HCT116 (cell line): ENCODE measurements around the gene ATP8B3. TPM values are rescaled to one million over a fixed set of nuclear protein-coding genes. Genes with fewer than 3 reads are reported as not detected.

Source experiments
- ATAC-seq: fragments of 200-7000 bp; cut with Tn5 transposase; 2 replicates; pipeline ENCODE4 v1.9.1; 2020; ENCODE audit warnings: mild to moderate bottlenecking, moderate library complexity
- BruUV-seq: library from RNA; stranded (reverse); fragments of 400-500 nt; replicated peaks from 2 replicates; lab custom pipeline; 2021; lab: Mats Ljungman, UMichigan
- CTCF ChIA-PET: fragments of 300-600 bp; sonication (Branson Sonifier 250); formaldehyde crosslinking; loops from one replicate; lab custom pipeline; 2021; ENCODE audit warnings: antibody characterized with exemption; lab: Charles Lee
- POLR2A ChIA-PET: fragments of 300-600, 350-600 bp; sonication (Branson Sonifier 250); formaldehyde crosslinking; loops from one replicate; lab custom pipeline; 2021; ENCODE audit warnings: antibody characterized with exemption; lab: Charles Lee
- RAD21 ChIA-PET, 2 experiments: fragments of 300-600 bp; sonication (Branson Sonifier 250); formaldehyde crosslinking; loops; one replicate each; lab custom pipeline; 2023; ENCODE audit warnings: low total read pairs in 2 of 2; ENCODE audit not compliant: uncharacterized antibody in 2 of 2, unreplicated experiment in 2 of 2, low non-redundant PET in 1 of 2; lab: Charles Lee
- DNase-seq: peaks from one replicate; pipeline ENCODE4 v3.0.0-alpha.2; 2010; ENCODE audit warnings: low read depth, low spot score
- H2AFZ ChIP-seq: fragments of 200-600 bp; shearing (Covaris generic), sonication (generic); 2 replicates; pipeline ENCODE4 v1.6.1; 2017; ENCODE audit warnings: low read depth, mixed run types, mixed read lengths, antibody characterized with exemption, low read length; ENCODE audit not compliant: poor library complexity, severe bottlenecking
- H3K27ac ChIP-seq: 2 replicates; pipeline ENCODE4 v1.5.1; 2012; ENCODE audit warnings: low read depth, low read length
- H3K27me3 ChIP-seq: fragments of 200-600 bp; sonication (generic); 2 replicates; pipeline ENCODE4 v1.6.1; 2016; ENCODE audit warnings: mixed run types, low read length, mixed read lengths; ENCODE audit not compliant: insufficient read depth
- H3K36me3 ChIP-seq, 2 experiments: fragments of 200-500 bp in 1 of 2; fragments of 200-600 bp in 1 of 2; sonication (Bioruptor generic) in 1 of 2; sonication (generic) in 1 of 2; 2 replicates each; pipeline versions ENCODE4 v1.5.1 to v1.6.1; 2014 to 2016; ENCODE audit warnings: low read length in 2 of 2, inconsistent platforms in 1 of 2, mixed read lengths in 1 of 2, mixed run types in 1 of 2; ENCODE audit not compliant: insufficient read depth in 2 of 2, control insufficient read depth in 1 of 2
- H3K4me1 ChIP-seq, 2 experiments: fragments of 200-600 bp in 1 of 2; sonication (generic) in 1 of 2; 2 replicates each; pipeline versions ENCODE4 v1.5.1 to v1.6.1; 2012 to 2017; ENCODE audit warnings: low read length in 2 of 2, inconsistent platforms in 1 of 2, mild to moderate bottlenecking in 1 of 2, mixed read lengths in 1 of 2, mixed run types in 1 of 2, moderate library complexity in 1 of 2; ENCODE audit not compliant: insufficient read depth in 2 of 2, control insufficient read depth in 1 of 2
- H3K4me2 ChIP-seq: fragments of 200-600 bp; sonication (generic); 2 replicates; pipeline ENCODE4 v1.6.1; 2017; ENCODE audit warnings: mixed run types, low read length, mixed read lengths
- H3K4me3 ChIP-seq, 2 experiments: fragments of 200-600 bp in 1 of 2; sonication (generic) in 1 of 2; replicated peaks in 1 of 2; 2 replicates each; pipeline ENCODE4 v1.5.1; 2011 to 2016; ENCODE audit warnings: low read length in 2 of 2, control low read depth in 1 of 2, low read depth in 1 of 2, mild to moderate bottlenecking in 1 of 2, mixed read lengths in 1 of 2, mixed run types in 1 of 2
- H3K79me2 ChIP-seq: fragments of 200-600 bp; sonication (generic); 2 replicates; pipeline ENCODE4 v1.6.1; 2017; ENCODE audit warnings: mild to moderate bottlenecking, mixed run types, low read length, moderate library complexity, mixed read lengths; ENCODE audit not compliant: insufficient read depth
- H3K9ac ChIP-seq: fragments of 200-600 bp; sonication (generic); 2 replicates; pipeline ENCODE4 v1.6.1; 2016; ENCODE audit warnings: low read length, mixed read lengths
- H3K9me2 ChIP-seq: fragments of 200-600 bp; sonication (generic), shearing (Covaris generic); 2 replicates; pipeline ENCODE4 v1.6.1; 2017; ENCODE audit warnings: mixed run types, mild to moderate bottlenecking, moderate library complexity; ENCODE audit not compliant: insufficient read depth
- H3K9me3 ChIP-seq, 2 experiments: fragments of 200-500 bp in 1 of 2; fragments of 200-600 bp in 1 of 2; sonication (Bioruptor generic) in 1 of 2; sonication (generic) in 1 of 2; 2 replicates each; pipeline ENCODE4 v1.6.1; 2014 to 2017; ENCODE audit warnings: low read length in 2 of 2, mixed read lengths in 2 of 2, inconsistent platforms in 1 of 2, low read depth in 1 of 2, mild to moderate bottlenecking in 1 of 2, mixed run types in 1 of 2, moderate library complexity in 1 of 2; ENCODE audit not compliant: control insufficient read depth in 1 of 2, insufficient read depth in 1 of 2
- H4K20me1 ChIP-seq: fragments of 200-600 bp; sonication (generic), shearing (Covaris generic); 2 replicates; pipeline ENCODE4 v1.6.1; 2017; ENCODE audit warnings: mixed run types, mild to moderate bottlenecking, moderate library complexity; ENCODE audit not compliant: insufficient read depth
- CBX3 ChIP-seq: IDR thresholded peaks from 2 replicates; pipeline ENCODE4 v1.6.1; 2012; ENCODE audit warnings: low read depth
- CEBPB ChIP-seq: IDR thresholded peaks from 2 replicates; pipeline ENCODE4 v1.6.1; 2012; ENCODE audit warnings: low read depth
- ELF1 ChIP-seq: IDR thresholded peaks from 2 replicates; pipeline ENCODE4 v1.6.1; 2012; ENCODE audit warnings: low read depth, borderline replicate concordance
- EZH2 ChIP-seq: fragments of 200-600 bp; sonication (generic); IDR thresholded peaks from 2 replicates; pipeline ENCODE4 v1.6.1; 2017; ENCODE audit warnings: antibody characterized with exemption, mixed run types
- EZH2phosphoT487 ChIP-seq: fragments of 200-600 bp; IDR thresholded peaks from 2 replicates; pipeline ENCODE4 v1.6.1; 2018; ENCODE audit warnings: antibody characterized with exemption, borderline replicate concordance
- FOSL1 ChIP-seq: IDR thresholded peaks from 2 replicates; pipeline ENCODE4 v1.6.1; 2012; ENCODE audit warnings: low read depth
- JUND ChIP-seq: IDR thresholded peaks from 2 replicates; pipeline ENCODE4 v1.6.1; 2012
- MAX ChIP-seq: IDR thresholded peaks from 2 replicates; pipeline ENCODE4 v1.6.1; 2012
- POLR2A ChIP-seq: IDR thresholded peaks from 2 replicates; pipeline ENCODE4 v1.7.0; 2011; ENCODE audit warnings: borderline replicate concordance; ENCODE audit not compliant: insufficient read depth, insufficient read length; ENCODE audit errors: extremely low read depth
- RAD21 ChIP-seq: IDR thresholded peaks from 2 replicates; pipeline ENCODE4 v1.6.1; 2012; ENCODE audit warnings: low read depth, mild to moderate bottlenecking
- REST ChIP-seq: IDR thresholded peaks from 2 replicates; pipeline ENCODE4 v1.6.1; 2012; ENCODE audit warnings: low read depth
- SIN3A ChIP-seq: IDR thresholded peaks from 2 replicates; pipeline ENCODE4 v1.6.1; 2012; ENCODE audit warnings: low read depth
- SP1 ChIP-seq: IDR thresholded peaks from 2 replicates; pipeline ENCODE4 v1.6.1; 2012; ENCODE audit warnings: low read depth
- SRF ChIP-seq: IDR thresholded peaks from 2 replicates; pipeline ENCODE4 v1.6.1; 2012; ENCODE audit warnings: low read depth
- TCF7L2 ChIP-seq: IDR thresholded peaks from 2 replicates; pipeline ENCODE4 v1.7.0; 2011; ENCODE audit warnings: borderline replicate concordance, inconsistent platforms; ENCODE audit not compliant: insufficient read depth, insufficient read length; ENCODE audit errors: extremely low read depth
- ZBTB33 ChIP-seq: IDR thresholded peaks from 2 replicates; pipeline ENCODE4 v1.6.1; 2011; ENCODE audit warnings: mild to moderate bottlenecking, low read length, moderate library complexity; ENCODE audit not compliant: insufficient replicate concordance; ENCODE audit errors: extremely low read depth
- ZFX ChIP-seq: fragments of 450-650 bp; IDR thresholded peaks from 2 replicates; pipeline ENCODE4 v1.6.1; 2017
- ZNF274 ChIP-seq: fragments of 200-500 bp; sonication (Bioruptor generic); IDR thresholded peaks from 2 replicates; pipeline ENCODE4 v1.6.1; 2014; ENCODE audit warnings: mild to moderate bottlenecking, low read depth, low read length, inconsistent platforms
- intact Hi-C: fragments of 100-400 bp; cut with micrococcal nuclease; formaldehyde crosslinking; loops from 2 replicates; pipeline ENCODE4 v1.10.0; 2022
- total RNA-seq: library from RNA; stranded (reverse); gene quantifications from one replicate; pipeline ENCODE4 v1.2.1, GENCODE V29; 2021; ENCODE audit not compliant: unreplicated experiment
- TF ChIP-seq, protein P1 (sequence below): IDR thresholded peaks from 2 replicates; pipeline ENCODE4 v1.6.1; 2012

The ATP8B3 gene
- total RNA-seq, 1 experiment from 2014 or later = 17.0 TPM

DNA sequence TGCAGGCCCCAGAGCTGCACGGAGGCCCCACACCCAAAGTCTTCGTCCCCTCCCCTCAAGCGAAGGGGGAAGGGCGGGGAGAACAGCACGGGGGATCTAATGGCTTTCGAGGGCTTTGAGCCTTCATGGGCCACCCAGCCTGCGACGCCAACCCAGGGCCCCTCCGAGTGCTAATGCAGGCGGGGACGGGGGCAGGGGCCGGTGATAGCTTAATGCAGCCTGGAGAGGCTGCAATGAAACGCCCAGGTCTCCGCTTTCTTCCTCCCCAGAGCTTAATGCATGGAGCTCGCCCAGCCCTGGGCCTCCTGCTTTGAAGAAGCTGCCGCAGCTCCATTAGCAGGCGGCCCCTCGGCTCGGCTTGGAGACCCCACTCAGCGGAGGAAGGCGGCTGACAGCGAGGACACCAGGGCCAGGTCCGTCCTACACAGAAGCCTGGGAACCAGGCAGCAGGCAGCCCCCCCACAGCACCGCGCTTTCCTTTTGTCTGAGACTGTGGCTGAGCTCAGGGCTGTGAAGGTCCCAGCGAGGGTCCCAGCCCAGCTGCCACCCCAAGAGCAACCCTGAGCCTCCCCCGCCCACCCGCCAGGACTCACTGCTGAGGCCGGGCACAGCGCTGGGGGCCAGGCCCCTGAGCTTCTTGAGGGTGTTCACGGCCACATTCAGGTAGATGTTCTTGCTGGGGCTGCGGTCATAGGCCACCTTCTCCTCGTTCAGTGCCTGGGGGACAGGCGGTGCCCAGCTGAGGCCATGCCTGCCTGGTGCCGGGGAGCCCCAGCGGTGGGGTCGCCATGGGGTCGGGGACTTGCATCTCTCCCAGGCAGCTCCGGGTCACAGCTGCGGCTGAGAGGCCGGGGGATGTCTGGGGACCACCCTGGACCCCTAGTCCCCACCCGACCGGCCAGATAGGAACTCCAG lies 7.5 kb upstream of the ATP8B3 start:
- RAD21 ChIA-PET = no interaction called here
- ATAC-seq (no peak), DNase-seq (no peak)
- BruUV-seq = no TSS peak
- Histone ChIP-seq H3K27me3 (no peaks in the 10 kb centered on the region), H3K36me3 (peaks cover 16 to 22% of the 10 kb centered on the region in 2 experiments), H3K79me2 (no peaks in the 10 kb centered on the region; the same call in 1 of the 2 replicates), H3K27ac (no peak overlapping the region), H3K4me2 (no peak overlapping the region), H3K4me3 (no peak overlapping the region), H4K20me1 (no peaks in the 10 kb centered on the region), H3K9ac (no peak overlapping the region), H2AFZ (no peak overlapping the region), H3K4me1 (no peaks in the 10 kb centered on the region), H3K9me2 (no peaks in the 10 kb centered on the region), H3K9me3 (no peaks in the 10 kb centered on the region)
- CTCF ChIA-PET = no interaction called here
- POLR2A ChIA-PET = no interaction called here
- intact Hi-C loops = loop anchor here (10.0 kb wide), 1 partner anchor 215 kb away; the partner anchor contains the start of gene UQCR11
- TF ChIP-seq JUND (no peak), SP1 (no peak), CEBPB (no peak), TCF7L2 (no peak), EZH2phosphoT487 (no peak), SIN3A (no peak), RAD21 (no peak), CBX3 (no peak), SRF (no peak), FOSL1 (no peak), POLR2A (no peak), ZFX (no peak), ZNF274 (no peak), REST (no peak), ZBTB33 (no peak), ELF1 (no peak), EZH2 (no peak), MAX (no peak)
- TF ChIP-seq, protein P1, sequence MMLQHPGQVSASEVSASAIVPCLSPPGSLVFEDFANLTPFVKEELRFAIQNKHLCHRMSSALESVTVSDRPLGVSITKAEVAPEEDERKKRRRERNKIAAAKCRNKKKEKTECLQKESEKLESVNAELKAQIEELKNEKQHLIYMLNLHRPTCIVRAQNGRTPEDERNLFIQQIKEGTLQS = no peak
